ENCODE results near the gene CXADR. TPM values are rescaled to one million over a fixed set of nuclear protein-coding genes. Genes with fewer than 3 reads are reported as not detected.

The CXADR gene
- total RNA-seq, 1 donor from 2014 or later = 226 TPM

GRCh38 chr21:17537299-17537698 lies 24.5 kb downstream of the CXADR start:
- peaks cover 5% of the 10 kb centered on the region for H3K4me1 ChIP-seq
- H3K36me3 Mint-ChIP-seq = peaks cover 85% of the 10 kb centered on the region
- peaks cover 79% of the 10 kb centered on the region for H3K9me3 Mint-ChIP-seq
- no peak overlapping the region for H2AFZ ChIP-seq (replicated peaks)
- no peak for DNase-seq (ENCODE audit: low spot score)
- peaks cover 4% of the 10 kb centered on the region for H3K9me3 ChIP-seq (ENCODE audit: low read depth)
- H3K4me2 ChIP-seq = no peak overlapping the region
- H3K4me3 Mint-ChIP-seq = no peak overlapping the region
- H3K4me3 ChIP-seq = no peak overlapping the region
- peaks cover 4% of the 10 kb centered on the region for H3K27me3 Mint-ChIP-seq (ENCODE audit: insufficient read depth, low read depth)
- H4K20me1 ChIP-seq (ENCODE audit: low read depth) = peaks cover 59% of the 10 kb centered on the region
- TF ChIP-seq EZH2 (IDR thresholded peaks at IDR 0.05) = no peak
- no peak for TF ChIP-seq EZH2phosphoT487 (IDR thresholded peaks at IDR 0.05)
- no peak for TF ChIP-seq CTCF (IDR thresholded peaks at IDR 0.05)
- no peak overlapping the region for H3K27ac Mint-ChIP-seq
- H3K4me1 Mint-ChIP-seq = peaks cover 7% of the 10 kb centered on the region
- no peaks in the 10 kb centered on the region for H3F3A ChIP-seq (ENCODE audit: low read depth)
- H3K27me3 ChIP-seq = no peaks in the 10 kb centered on the region
- peaks cover 16% of the 10 kb centered on the region for H3K36me3 ChIP-seq
- no peak overlapping the region for H3K27ac ChIP-seq
- peaks cover 100% of the 10 kb centered on the region for H3K79me2 ChIP-seq (ENCODE audit: low read depth)
- no peak overlapping the region for H3K9ac ChIP-seq

GRCh38 chr21:17538576-17538975 lies 25.7 kb downstream of the CXADR start:
- H3K4me1 Mint-ChIP-seq = peaks cover 13% of the 10 kb centered on the region
- Histone ChIP-seq H3K4me1 (no peaks in the 10 kb centered on the region), H3F3A (ENCODE audit: low read depth) (no peaks in the 10 kb centered on the region), H3K9ac (no peak overlapping the region), H3K9me3 (ENCODE audit: low read depth) (peaks cover 4% of the 10 kb centered on the region), H3K79me2 (ENCODE audit: low read depth) (peaks cover 100% of the 10 kb centered on the region), H3K27me3 (no peaks in the 10 kb centered on the region), H3K4me3 (no peak overlapping the region), H3K36me3 (peaks cover 16% of the 10 kb centered on the region), H4K20me1 (ENCODE audit: low read depth) (peaks cover 58% of the 10 kb centered on the region), H2AFZ (replicated peaks) (no peak overlapping the region), H3K27ac (no peak overlapping the region), H3K4me2 (no peak overlapping the region)
- peaks cover 80% of the 10 kb centered on the region for H3K36me3 Mint-ChIP-seq
- no peak for DNase-seq (ENCODE audit: low spot score)
- H3K9me3 Mint-ChIP-seq = peaks cover 69% of the 10 kb centered on the region
- H3K27ac Mint-ChIP-seq = no peak overlapping the region
- no peak overlapping the region for H3K4me3 Mint-ChIP-seq
- TF ChIP-seq CTCF (IDR thresholded peaks at IDR 0.05) (no peak), EZH2 (IDR thresholded peaks at IDR 0.05) (no peak), EZH2phosphoT487 (IDR thresholded peaks at IDR 0.05) (no peak)
- peaks cover 4% of the 10 kb centered on the region for H3K27me3 Mint-ChIP-seq (ENCODE audit: insufficient read depth, low read depth)

- no peak for DNase-seq (ENCODE audit: low spot score)
- Histone ChIP-seq H3K36me3 (peaks cover 16% of the 10 kb centered on the region), H3K79me2 (ENCODE audit: low read depth) (peaks cover 100% of the 10 kb centered on the region), H3K27ac (no peak overlapping the region), H4K20me1 (ENCODE audit: low read depth) (peaks cover 59% of the 10 kb centered on the region), H3K9ac (no peak overlapping the region), H3K4me1 (no peaks in the 10 kb centered on the region), H3K4me3 (no peak overlapping the region), H3K9me3 (ENCODE audit: low read depth) (peaks cover 4% of the 10 kb centered on the region), H3F3A (ENCODE audit: low read depth) (no peaks in the 10 kb centered on the region), H3K4me2 (no peak overlapping the region), H2AFZ (replicated peaks) (no peak overlapping the region), H3K27me3 (no peaks in the 10 kb centered on the region)
- H3K27ac Mint-ChIP-seq = no peak overlapping the region
- no peak overlapping the region for H3K4me3 Mint-ChIP-seq
- H3K9me3 Mint-ChIP-seq = peaks cover 65% of the 10 kb centered on the region
- TF ChIP-seq EZH2 (IDR thresholded peaks at IDR 0.05) (no peak), EZH2phosphoT487 (IDR thresholded peaks at IDR 0.05) (no peak), CTCF (IDR thresholded peaks at IDR 0.05) (no peak)
- H3K4me1 Mint-ChIP-seq = peaks cover 13% of the 10 kb centered on the region
- H3K27me3 Mint-ChIP-seq (ENCODE audit: insufficient read depth, low read depth) = peaks cover 4% of the 10 kb centered on the region
- peaks cover 81% of the 10 kb centered on the region for H3K36me3 Mint-ChIP-seq
These were observed 26.5 kb downstream of the CXADR start for GRCh38 chr21:17539323-17539722.
